SW480 (cell line): Measurements from ENCODE around the gene TSFM.
A peak's percentile ranks its signal among the peaks of the same experiment; 100 is the strongest.

Source experiments
- DNase-seq: peaks from one replicate; pipeline ENCODE4 v3.0.0-alpha.2; 2016; ENCODE audit warnings: low spot score

TSFM gene

DNA sequence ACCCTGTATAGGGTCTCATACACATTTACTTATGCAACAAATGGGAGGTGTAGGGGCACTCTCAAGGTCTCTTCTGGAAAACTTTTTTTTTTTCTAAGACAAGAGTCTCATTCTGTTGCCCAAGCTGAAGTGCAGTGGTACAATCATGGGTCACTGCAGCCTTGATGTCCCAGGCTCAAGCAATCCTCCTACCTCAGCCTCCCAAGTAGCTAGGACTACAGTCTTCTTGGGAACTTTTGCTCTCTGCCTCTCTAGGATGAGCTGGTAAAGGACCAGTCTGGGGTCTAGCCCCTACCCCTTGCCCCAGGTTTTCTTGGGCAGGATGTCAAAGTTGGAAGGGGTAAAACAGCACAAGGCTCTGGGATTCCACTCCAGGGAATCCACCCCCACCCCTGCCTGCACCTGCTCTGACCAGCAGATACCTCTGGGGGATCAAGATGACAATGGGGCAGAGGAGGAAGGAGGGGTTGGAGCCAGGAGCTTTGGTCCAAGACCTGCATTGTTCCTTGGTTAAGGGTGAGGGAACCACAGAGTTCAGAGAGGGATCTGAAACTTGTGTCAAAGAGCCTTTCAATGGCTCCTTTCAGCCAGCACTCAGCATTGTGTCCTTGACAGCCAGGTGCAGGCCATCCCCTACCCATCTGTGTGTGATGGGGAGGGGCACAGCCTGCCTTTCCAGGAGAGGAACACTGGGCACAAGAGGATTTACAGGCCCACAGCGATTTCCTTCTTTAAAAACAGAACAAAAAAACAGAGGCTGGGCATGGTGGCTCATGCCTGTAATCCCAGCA, 51.7 kb downstream of the TSFM start:
- no peak for DNase-seq

DNA sequence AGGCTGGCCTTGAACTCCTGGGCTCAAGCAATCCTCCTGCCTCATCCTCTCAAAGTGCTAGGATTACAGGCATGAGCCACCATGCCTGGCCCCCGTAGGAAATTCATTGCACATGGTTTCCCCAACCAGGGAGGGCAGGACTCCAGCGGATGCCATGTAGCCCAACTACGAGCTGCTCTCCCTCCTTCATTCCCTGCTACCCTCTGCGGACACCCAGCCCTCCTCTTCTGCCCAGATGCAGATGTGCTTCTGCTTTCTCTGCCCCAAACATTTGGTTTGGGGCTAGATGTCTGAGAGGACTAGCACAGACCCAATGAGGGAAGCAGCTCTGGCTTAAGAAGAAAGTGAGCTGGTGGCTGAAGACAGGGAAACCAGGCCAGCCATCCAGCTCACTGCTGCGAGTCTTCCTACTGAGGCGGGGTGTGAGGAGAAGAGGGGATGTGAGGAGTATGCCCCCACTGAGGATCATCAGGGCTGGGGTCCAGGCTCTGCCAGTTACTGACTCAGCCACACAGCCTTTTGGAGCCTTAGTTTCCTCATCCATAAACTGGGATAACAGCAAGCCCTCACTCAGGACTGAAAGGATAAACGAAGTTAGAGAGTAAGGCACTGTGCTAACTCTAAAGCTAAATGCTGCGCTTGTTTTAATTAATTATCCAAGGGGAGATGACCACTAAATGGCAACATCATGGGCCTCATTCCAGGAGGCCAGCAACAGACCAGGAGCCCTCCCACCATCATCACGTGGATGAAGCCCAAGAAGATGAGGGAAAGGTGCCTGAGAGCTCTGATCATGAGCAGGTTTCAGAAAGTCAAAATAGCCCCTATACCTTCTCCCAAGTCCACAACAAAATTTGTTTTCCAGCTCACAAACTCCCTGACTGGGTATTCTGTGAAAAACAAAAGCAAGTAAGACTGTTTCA, 53.0 kb downstream of the TSFM start:
- no peak for DNase-seq

DNA sequence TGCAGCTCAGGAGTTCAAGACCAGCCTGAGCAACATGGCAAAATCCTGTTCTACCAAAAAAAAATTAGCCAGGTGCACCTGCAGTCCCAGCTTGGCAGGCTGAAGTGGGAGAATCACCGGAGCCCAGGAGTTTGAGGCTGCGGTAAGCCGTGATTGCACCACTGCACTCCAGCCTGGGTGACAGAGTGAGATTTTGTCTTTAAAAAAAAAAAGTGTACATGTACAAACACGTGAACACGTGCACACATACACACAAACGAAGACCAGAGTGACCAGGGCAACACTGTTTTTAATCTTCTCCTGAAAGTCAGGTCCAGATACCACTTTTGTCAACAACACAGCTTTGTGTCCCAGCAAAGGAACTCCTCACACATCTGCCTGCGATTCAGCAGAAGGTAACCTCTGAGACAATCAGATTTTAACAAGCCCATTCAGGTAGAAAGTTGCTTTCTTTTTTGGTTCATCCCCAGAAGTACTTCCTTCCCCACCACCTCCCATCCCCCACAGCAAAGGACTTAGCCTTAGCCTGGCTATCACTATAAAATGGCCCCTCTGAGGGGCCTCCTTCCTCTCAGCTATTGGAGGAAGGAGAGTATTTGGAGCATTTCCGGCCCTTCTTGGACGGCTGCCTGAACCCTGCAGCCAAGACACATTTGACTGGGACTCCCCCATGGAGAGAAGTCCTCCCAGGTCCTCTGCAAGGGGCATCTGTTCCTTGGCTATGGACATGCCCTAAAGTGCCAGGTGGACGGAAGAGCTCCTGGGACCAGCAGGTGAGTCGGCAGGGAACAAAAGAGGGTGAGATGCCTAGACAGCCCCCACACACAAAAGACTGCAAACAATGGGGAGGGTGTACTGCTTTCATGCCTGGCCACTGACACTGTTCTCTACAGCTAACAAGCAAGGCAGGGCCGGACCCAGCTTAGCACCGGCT, 54.1 kb downstream of the TSFM start:
- no peak for DNase-seq

DNA sequence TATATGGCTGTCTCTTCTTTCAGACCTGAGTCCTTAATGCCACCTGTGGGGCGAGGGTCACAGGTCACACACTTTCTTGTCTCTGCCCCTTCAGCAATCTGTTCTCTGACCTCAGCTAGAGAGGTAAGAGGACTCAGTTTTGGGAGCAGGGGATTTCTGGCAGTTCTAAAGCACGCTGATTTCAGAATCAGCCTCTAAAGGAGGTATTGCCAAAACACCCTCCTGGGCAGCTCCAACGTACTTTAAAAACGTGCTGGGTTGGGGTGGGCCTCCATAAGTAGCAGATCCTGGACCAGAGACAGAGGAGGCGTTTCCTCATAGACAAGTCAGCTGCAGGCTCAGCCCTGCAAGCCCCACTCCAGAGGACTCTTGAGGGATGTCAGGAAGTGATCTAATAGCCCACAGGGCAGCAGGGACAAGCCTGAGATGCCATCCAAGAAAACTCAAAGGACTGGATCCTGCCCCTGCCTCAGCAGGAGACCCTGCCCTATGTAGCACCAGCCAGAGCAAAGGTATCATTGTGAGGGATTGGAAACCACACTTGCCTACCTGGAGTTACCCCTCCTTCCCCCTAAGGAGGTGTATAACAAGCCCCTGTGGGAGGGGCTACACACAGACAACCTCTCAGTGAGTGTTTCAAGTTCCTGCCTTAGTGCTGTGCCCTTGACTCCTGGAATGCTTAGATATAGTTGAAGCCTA, 55.4 kb downstream of the TSFM start:
- no peak for DNase-seq

DNA sequence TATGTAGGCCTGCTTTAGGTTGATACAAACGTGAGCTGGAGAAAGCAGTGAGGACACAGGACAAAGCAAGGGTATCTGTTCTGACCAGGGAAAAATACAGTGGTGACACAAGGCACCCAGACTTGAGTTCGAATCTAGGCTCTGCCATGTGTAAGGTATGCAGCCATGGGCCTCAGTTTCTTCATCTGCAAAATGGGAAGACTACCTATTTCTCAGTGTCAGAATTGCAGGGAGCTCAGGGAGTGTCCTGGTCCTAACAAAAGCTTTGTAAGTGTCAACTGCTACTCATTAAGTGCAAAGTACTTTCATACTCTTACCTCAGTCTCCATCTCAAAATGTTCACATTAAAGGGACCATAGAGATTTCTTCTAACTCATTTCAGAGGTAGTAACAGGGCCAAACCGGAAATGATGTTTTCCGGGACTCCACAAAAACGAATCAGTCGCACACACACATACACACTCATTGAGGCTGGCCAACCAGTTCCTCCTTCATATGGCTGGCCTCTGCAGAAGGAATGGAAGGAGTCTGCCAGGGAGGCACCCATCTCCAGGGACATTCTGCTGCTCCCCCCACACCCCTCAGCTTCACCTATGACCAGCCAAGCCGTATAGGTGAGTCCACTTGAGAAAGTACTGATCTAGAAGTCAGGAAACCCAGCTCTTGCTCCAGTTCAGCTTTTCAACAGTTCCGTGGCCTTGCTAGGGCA, 56.2 kb downstream of the TSFM start:
- no peak for DNase-seq

DNA sequence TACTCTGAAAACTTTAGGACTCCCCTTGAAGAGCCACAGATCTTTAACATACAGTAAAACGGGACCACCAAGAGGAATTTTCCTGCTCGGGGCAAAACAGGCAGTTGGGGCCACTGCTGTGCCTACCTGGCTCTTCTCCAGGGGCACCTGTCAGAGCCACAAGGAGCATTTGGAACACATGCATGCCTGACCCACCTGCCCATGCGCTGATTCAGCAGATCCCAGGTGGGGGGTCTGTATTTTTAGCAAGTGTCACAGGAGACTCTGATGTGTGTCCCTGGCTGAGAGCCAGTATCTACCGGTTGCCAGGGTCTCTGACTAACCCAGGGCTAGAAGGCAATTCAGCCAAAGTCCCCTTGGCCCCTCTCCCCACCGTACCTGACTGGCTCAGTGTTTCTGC, 57.4 kb downstream of the TSFM start:
- DNase-seq = no peak

DNA sequence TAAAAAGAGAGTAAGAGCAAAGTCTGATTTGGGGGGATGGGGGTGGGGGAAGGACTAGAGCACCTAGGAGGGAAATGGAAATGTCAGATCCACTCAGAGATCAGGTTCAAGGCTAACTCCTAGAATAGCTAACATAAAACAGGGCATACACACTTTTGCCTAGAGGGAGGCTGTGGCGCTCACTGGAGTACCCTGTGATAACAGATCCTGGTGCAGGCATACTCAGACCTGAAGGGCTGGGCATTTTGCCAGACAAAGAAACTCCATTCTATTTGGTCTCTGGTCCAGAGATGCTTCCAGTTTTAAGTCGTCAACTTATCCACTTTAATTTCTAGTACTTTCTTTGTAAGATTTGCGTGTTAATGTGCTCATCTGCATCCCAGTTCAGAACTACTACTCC, 58.1 kb downstream of the TSFM start:
- DNase-seq = no peak

DNA sequence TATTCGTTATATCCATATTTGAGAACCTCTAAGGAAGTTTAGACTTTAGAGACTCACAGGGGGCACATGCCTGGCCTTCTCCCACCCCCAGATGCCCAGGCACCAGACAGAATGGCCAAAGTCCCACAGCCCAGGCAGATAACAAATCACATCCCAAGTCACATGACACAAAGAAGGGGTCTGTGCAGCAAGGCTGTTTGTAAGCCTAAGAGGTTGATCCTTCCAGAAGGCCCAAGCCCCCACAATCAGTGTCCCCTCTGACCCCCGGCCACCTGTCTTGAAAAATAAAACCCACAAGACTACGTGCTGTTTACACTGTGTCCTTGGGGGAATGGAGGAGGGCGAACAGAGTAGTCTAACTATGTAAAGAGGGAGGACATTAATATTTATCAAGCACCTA, 58.9 kb downstream of the TSFM start:
- no peak for DNase-seq

DNA sequence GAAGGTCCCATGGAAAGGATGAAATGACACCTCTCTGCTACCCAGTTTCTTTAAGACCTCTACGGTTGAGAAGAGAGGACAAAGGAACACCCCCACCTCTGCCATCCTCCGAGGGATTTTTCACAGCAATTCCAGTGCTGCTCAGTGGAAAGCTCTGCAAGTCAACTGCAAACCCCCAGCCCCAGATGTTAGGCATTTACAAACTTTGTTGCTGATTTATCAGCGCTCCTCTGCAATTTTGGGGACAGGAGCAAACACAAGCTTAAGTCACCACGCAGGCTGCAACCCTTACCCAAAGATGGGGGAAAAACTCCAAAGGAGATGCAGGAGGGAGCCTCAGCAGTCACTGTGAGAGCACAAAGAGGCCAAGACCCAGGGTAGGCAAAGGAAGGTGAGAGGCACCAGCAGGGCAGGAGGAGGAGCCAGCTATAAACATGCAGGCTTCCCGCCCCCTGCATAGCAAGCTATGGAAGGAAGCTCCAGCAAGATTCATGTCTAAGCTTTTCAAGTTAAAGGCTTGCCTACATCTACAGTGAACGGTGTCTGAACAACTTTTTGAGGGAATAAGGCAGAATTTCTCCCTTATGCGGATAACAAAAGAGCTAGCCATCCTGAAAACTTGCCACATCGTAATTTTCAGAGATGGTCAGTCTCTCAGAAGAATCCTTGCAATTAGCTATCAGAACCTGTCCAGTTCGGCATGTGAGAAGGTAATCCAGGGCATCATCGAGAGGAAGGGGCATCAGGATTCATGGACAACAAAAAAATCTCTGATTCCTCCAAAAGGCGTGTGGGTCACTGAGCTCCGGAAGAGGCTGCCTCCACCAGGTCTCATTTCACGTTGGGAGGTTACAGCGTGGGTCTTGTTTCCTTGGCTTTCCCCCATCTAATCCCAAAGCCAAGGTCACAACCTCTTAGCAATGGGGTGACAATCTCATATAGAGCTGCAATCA, 60.0 kb downstream of the TSFM start:
- no peak for DNase-seq

DNA sequence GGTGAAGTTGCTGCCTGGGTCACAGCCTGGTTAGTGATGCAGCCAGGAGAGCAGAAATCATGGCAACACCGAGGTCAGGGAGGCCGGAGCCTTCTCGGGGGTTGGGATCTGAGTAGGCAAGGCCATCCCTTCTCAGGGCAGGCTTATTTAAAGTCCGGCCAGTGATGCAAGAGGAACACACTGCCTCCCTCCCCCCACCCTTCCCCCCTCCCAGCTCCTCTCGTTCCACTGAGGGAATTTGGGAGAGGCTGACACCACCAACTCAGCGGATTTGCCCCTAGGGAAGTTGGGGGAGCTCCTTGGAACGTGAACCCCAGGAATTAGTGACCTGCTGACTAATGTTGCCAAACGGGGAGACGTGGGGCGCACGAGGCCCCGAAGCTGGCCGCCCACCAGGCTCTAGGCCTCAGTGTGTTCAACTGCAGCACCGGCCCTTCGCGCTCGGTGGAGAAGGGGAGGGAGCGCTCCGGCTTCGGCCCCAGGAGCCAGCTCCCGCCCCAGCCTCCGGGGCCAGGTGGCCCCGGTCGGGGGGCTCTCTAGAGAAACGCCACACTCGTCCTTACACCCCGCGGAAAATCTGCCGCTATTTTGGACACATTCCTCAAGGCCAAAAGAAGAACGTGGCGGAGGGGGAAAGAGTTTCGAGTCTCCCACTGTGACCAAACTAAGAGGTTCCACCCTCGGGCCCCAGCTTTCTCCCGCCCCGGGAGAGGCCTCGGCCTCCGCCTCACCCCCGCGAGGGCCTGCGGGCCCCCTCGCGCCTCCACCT, 62.3 kb downstream of the TSFM start:
- DNase-seq = peak; percentile 46

DNA sequence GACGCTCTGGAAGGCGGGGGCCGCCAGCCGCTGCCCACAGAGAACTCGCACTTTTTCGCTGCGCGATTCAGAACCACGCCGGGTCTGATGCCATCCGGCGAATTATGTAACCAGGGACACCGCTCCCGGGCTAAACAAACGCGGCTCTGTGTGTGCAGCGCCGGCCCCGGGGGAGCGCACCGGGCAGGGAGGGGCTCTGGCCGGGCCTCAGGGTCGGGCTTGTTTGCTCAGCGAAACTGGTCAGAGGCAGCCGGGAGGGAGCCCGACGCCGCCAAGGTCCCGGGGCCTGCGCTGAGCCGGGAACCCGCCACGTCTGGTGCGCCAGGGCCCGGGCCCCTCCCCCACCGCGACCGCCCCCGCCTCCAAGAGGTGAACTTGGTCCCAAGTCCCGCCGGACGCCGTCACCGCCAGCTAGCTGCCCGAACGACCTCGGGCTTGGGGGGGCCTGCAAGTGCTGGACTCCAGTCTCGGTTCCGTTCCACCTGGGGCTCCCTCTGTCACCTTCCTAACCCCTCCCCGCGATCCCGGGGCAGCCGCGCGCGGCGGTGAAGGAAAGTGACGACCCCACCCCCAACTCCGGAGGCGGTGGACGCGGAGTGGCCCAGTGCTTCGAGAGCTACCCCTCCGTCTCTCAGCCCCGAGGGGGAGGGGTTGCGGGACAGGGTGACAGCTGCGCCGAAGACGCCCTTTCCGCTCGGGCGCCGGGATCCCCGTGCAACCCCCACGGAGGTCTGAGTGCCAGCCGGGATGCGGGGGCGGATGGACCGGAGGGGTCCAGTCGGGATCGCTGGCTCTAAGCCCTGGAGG, 63.1 kb downstream of the TSFM start:
- peak; percentile 56 for DNase-seq

DNA sequence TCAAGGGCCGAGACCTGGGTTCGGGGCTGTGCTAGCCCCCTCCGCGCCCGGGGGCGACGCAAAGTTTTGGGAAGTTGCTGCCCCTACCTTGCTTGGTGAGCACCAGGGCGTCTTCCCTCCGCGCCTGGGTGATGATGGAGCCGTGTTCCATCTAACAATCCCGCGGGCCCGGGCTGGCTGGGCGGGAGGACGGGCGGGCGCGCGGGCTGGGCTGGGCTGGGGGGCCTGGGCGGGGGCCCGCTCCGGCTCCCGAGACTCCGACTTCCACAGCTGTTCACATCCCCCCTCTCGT, 63.6 kb downstream of the TSFM start:
- DNase-seq = peak; percentile 20

DNA sequence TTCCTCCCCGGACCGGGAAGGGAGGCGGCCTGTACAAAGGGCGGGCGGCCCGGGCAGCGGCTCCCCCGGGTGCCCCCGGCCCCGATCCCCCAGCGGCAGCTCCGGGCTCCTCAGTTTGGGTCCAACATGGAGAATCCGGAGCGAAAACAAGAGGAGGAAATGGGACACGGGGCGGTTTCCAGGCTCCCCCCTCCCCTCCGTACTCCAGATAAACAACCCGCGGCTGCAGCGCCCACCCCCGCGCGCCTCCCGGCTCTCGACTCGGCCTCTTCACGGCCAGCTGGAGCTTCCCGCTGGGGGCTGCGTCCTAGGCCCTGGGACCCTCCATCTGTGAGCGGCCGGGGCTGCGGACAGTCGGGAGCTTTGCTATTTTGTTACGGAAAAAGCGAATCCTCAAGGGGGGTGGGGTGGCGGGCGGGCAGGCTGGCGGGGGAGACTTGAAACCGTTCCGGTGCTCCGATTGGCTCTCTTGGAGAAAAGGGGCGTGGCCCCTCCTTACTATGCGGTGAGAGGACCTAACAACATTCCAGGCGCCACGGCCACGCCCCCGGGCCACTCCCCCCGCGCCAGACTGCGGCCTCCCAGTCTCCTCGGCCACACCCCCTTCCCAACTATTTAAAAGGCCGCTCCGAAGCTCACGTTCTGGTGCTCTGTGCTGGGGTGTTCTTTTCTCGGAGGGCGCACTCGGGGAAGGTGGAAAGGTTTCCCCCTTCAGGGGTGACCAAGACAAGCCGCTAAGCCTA, 64.2 kb downstream of the TSFM start, which contains the start of gene CTDSP2:
TSS of gene CTDSP2 (minus strand) at position 153 of the 743 bp plus-strand sequence. CDS start 294 bp downstream, outside the sequence.
- DNase-seq = peak; percentile 96
